ENCODE data around the gene SPTLC2.

The SPTLC2 gene

DNA sequence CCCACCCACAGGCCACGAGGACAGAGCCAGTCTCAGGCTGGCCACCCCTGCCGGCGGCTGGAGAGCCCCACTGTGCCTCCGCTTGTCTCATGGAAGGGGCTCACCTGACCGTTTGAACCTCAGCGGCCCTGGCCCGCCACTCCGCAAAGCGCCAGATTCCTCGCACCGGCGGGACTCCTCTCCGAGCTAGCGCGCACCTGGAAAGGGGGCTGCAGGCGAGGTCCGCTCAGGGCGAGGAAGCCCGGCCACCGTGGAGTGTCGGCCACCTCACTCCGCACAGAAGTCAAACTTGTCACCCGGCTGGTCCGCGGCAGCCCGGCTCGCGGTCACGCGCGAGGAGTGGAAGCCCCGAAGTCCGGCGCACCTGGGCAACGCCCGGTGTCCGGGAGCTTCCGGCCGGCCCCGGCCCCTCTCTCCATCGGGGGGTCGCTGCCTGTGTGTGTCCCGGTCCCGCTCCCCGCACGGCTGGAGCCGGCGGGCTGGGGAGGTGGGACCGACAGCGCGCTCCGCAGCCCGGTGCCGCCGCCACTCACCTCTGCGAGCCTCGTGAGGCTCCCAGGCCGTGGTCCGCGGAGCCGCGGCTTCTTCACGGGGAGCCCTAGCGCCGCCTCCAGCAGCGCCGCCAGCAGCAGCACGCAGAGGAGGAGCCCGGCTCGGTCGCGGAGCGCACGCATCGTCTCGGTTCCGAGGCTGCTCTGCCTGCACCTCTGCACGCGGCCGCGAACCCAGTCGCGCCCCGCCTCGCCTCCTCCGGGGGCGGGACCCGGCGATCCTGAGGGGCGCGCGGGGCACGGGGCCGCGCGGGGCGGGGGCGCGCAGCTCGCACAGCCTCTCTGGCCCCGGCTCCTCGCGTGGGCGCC, 118.1 kb downstream of the SPTLC2 start, which contains the start of gene ISM2:
ISM2 (minus strand) TSS at position 697 of the 860 bp plus-strand sequence; CDS start at position 674, 23 bp downstream.
- peak; percentile 79 for DNase-seq

DNA sequence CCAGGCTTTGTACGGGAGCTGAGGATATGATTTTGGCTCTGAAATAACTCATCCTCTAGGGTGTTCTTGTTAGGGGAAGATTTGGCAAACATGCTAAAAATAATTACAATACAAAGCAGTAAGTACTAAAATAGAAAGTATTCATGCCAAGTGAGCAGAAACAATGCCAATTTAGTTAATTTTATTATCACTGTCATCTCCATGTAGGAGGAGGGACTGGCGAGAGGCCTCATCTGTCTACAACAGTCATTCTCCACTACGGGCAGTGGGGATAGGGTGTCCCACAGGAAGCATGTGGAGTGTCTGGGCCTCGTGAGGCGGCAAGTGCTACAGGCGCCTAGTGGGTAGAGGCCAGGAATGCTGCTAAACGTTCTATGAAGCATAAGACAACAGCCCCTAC, 121.1 kb downstream of the SPTLC2 start:
- DNase-seq, result no peak

DNA sequence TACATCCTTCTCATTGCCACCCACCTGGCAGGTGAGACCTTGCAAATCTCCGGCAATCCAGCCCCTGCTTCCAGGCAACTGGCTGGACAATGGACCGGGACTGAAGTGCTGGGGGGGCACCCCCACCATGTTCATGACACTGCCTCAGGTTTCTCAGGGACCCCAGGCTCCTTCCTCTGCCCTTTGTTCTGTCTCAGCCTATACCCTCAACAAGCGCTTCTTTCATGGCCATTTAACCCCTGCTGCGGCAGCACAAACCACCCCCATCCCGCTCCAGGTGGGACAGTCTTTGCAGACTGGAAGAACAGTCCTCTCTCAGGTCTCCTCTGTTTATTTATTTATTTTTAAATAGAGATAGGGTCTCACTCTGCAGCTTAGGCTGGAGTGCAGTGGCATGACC, 125.4 kb downstream of the SPTLC2 start:
- DNase-seq, result no peak

DNA sequence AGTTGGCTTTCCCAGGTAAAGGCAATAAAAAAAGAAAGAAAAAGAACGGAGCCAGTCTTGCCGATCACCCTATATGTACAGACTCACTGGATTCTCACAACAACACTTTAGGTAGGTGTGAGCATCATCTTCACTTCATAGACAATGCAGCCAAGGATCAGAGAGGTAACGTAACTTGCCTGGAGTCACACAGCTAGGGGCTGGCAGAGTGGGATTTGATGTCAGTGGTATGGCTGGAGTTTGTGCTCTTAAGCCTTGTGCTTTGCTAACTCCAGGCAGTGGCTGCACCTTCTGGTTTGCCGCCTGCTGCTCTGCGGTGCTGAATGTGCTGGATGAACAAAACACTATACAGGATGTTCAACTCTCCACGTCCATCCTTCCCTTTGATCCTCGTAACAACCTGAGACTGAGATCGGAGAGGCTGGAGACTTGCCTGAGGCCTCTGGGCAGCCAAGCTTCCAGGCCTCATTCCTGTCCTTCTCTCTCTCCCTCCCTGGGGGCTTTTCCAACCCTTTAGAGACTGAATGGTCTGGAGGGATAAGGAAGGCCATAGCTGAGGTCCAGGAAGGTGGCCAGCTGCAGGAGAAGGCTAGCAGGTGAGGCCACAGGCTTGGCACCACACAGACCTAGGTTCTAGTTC, 126.0 kb downstream of the SPTLC2 start:
- no peak for DNase-seq

DNA sequence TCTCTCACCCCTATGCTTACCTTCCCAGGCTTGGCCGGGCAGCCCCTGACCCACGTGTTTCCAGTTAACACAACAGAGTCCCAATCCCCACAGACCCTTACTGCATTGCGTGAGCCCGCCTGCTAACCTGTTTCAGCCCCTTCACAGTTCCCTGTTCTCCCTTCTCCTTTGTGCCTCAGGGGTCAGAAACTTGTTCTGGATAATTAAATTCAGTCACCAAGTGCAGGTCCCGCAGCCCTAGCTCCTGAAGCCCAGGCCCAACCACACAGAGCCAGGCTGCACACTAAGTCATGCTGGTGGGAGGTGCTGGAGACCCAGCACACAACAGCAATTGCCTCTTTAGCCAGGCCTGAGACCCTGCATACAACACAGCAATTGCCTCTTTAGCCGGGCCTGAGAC, 127.4 kb downstream of the SPTLC2 start:
- no peak for DNase-seq

DNA sequence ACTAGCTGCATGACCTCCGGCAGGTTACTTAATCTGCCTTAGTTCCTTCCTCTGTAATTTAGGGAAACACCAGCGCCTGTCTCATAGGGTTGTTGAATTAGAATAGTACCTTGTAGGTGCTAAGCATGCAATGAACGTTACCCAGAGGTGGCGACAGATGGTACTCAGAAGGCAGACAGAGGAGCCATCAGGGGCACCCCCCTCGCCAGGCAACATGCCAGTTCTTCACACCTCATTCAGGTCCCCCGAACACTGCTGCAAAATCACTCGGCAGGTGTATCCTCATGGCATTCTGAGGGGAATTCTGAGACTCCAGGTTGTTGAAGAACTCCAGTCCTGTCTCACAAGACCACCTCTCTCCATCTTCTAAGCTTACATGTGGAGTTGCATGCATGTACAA, 127.9 kb downstream of the SPTLC2 start:
- peak; percentile 61 for DNase-seq

DNA sequence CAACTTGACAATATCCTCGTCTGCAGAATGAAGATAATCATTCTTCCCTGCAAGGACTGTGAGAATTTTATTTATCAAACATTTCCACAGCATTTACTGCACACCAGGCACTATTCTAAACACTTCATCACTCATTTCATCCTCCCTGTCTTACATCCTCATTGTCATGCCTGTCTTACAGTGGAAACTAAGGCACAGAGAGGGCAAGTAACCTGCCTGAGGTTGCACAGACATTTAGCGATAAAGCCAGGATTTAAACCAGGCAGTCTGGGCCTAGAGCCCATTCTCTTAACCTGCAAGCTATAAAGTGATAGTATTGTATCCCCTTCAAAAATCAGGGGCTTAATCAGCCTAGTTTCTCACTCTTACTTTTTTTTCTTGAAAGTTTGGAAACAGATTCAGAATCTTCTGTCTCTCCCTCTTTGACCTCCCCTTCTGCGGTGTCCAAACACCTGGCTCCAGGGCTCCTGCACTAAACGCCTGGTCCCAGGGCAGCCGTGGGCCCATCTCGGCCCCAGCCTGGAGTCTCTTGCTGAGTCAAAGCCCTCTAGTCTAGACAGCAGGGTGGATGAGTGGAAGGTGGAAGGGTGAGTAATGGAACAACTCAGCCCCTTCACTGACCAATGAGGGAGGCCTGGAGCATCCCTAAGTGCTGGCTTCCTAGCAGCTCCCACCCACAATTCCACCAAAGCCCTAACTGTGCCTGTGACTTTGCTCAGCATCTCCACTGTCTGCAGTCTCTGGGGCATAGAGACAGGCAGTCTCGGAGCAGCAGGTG, 130.3 kb downstream of the SPTLC2 start:
- DNase-seq, result no peak

DNA sequence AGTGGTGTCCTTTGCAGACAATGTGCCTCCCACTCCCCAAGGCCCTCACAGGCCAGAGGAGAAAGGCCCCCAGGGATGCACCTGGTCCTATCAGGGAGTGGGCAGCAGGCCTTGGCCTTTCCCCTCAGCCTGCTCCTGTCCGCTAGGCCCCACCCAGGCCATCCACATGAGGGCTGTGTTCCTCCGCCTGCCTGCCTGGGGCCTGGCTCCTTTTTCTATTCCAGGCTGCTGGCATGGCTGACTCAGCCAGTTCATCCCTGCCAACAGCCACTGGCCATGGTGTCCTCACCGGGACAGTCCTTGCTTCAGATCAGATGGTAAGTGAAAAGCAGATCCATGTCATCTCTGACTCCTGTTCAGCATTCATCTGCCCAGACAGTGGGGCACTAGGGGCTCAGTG, 131.2 kb downstream of the SPTLC2 start:
- DNase-seq, result no peak

DNA sequence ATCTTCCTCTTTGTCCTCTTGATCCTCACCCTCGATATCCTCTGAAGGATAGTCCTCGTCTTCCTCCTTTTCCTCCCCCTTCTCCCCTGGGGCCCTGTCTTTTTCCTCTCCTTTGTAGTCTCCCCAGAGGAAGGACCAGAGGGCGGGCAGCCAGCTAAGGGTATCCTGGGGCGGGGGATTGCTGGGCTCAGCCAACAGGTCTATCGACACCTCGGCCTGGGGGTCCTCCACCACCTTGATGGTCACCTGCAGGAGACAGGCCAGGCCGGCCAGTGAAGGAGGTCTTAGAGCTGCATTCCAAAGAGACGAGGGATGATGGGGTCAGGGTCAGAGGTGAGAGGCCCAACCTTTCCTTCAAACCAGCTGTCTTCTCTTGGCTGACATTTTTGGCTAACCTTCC, 134.0 kb downstream of the SPTLC2 start:
- DNase-seq, result no peak

DNA sequence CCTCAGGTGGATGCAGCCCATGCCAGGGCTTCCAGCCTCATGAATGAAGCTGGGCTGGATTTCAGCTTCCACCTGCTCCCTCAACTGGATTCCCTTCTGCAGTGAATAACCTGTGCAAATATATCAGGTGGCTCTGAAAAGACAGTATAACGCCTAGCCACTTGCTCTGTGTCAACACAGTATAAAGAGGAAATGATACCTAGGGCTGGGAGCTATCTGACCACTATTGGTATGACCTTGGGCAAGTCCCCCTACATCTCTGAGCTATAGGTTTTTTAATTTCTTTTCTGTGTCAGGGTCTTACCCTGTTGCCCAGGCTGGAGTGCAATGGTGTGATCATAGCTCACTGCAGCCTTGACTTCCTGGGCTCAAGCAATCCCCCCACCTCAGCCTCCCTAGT, 137.6 kb downstream of the SPTLC2 start:
- peak; percentile 19 for DNase-seq

DNA sequence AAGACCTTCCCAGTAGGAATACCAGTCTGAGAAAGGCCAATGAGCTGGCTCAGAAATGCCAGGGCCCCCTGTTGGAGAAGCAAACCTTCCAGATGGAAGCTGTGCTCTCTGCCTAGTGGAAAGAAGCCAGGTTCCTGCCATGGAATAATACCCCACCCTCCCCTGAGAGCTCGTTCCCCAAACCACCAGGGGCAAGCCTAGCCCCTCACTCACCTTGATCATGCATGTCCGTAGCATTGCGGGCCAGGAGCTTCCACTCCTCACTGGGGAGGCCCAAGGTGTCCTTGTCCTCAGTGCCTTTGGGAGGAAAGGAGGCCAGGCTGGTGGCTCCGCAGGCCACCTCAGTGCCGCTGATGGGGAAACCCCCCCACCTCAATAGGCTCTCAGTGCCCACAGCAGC, 138.4 kb downstream of the SPTLC2 start:
- DNase-seq, result no peak

DNA sequence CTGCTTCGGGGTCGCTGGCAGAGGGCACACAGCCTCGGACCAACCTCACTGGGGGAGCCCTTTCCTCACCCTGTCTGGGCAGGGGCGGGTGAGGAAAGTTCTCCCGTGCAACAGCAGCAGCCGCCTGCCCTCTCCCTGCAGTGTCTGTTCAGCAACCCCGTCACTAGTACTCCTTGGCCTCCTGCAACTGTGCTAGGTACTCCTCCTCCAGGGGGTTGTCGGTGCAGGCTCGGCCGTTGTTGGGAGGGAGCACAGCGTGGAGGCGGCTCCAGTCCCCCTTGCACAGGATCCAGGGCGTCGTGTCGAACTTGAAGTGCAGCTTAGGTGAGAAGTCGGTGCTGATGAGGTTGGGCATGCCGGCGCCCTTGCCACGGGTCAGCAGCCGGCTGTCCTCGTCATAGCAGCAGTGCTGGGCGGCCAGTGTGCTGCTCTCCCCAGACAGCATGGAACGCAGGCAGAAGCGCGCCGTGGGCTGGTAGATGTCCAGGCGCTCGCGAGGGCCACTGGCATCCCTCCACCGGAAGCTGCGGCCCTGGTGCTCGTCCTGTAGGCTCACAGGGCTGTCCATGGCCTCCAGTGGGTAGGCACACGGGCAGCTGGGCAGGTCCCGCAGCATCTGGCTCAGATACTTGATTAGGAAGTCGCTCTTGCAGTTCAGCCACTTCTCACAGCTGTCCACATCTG, 140.9 kb downstream of the SPTLC2 start:
- no peak for DNase-seq

DNA sequence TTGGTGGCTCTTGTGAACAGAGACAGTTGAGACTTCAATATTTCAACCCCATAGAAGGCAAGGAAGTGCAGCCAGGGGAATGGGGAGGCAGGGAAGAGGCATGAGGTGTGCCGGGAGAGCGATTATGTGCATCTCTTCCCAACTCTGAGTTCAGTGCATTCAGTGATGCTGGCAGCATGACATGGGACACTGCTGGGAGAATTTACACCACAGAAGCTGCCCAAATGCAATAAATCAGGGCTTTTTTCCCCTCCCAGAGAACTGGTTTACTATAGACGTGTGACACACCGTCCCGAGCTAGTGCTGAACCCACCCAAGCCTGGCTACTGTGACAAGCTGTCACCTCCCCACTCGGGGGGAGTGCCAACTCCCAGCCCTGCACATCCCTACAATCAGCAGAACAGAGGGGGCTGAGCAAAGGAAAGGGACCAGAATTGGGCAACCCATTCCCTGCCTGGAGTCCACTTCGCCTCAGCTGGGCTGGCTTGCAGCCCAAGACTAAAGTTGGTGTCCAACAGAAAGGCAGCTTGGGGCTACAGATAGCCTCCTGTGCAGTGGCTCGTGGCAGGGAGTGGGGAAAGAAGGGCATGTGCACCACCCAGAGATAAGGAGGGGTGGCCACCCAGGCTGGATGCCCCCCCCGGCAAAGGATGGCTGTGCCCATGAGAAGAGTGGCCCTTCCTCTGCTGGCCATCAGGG, 141.8 kb downstream of the SPTLC2 start:
- no peak for DNase-seq

DNA sequence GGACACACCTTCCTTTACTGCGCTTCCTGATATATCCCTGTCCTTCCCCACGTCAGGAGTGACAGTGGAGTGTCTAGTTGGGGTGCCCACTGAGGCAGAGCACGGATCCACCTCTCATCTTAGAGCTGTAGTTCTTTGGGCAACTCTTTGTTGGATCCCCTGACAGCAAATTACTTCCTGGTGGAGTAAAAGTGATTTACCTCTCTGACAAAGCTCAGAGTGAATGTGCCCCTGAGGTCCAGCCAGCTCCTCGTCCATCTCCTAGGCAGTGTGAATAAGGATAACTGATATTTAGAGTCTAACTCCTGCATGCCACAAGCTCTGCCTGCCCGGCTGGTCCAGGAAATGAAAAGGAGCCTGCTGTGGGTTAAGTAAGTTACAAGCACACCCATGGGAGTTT, 142.5 kb downstream of the SPTLC2 start:
- peak; percentile 21 for DNase-seq

DNA sequence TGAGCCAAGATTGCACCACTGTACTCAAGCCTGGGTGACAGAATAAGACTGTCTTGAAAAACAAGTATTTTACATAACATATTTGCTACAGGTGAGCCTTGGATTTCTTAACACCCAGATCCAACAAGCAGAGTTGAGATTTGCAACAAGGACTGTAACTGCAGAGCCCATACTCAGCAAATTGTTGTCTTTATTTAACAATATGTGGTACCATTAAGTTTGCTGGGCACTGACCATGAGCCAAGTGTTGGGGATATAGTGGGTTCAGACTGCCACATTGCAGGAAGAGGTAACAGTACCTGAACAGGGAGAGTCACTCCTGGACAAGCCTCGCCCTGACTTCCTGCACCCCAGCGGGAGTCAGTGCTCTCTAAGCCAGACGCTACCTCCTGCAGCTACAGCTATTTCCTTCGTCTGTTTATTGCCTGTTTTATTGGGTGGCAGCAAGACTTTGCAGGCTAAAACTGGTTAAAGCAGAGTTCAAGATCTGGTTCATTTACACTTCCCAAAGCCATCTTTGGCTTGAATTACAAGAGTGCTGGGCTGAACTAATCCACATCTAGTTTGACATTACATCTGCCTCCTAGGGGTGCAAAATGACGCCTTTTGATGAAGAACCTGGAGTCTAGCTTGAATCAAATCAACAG, 146.1 kb downstream of the SPTLC2 start:
- DNase-seq, result peak; percentile 85

DNA sequence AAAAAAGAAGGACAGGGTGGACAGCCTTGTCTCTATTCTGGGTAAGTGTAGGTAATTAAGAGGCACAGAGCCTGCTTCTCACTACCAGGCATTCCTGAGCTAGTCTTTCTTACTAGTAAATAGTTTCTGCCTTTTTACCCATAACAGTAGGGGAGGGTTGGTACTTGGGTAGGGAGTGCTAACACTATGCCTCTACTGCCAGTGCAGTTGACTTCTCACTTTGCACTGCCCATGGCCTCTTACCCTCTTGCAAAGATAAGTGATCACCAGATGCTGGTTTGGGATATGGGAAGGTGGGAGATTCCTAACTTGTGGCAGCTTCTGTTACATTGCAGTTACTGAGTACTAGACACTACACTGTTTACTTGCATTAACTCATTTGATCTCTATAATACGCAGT, 146.9 kb downstream of the SPTLC2 start:
- peak; percentile 43 for DNase-seq

DNA sequence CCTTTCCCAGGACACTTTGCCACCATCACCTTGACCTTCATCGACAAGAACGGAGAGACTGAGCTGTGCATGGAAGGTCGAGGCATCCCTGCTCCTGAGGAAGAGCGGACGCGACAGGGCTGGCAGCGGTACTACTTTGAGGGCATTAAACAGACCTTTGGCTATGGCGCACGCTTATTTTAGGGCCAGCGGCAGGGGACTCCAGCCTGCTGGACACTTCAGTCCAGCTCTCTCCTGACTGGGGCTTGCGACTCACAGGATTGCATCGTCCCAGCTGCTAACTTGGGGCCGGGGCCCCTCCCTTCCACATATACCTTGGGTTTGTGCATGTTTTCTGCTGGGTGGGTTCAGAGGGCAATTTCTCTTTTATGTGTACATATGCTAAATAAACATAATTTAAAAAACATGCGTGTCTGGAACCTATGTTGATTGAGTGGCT, 147.4 kb downstream of the SPTLC2 start:
- DNase-seq, result peak; percentile 43

DNA sequence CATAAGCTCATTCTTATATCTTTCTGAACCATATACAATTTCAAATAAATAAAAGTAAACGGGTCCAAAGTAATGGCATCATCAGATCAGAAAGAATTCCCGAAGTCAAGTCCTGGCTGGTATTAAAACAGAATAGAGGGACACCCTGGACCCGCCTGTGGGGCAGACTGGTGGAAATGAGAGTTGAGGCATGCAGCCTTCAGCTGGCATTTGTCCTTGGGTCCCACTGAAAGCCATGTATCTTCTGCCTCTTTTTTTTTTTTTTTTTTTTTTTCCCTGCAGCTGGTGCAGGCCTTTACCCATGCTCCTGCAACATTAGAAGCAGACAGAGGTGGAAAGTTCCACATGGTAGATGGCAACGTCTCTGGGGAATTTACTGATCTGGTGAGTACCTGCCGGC, 148.6 kb downstream of the SPTLC2 start:
- DNase-seq, result peak; percentile 28

DNA sequence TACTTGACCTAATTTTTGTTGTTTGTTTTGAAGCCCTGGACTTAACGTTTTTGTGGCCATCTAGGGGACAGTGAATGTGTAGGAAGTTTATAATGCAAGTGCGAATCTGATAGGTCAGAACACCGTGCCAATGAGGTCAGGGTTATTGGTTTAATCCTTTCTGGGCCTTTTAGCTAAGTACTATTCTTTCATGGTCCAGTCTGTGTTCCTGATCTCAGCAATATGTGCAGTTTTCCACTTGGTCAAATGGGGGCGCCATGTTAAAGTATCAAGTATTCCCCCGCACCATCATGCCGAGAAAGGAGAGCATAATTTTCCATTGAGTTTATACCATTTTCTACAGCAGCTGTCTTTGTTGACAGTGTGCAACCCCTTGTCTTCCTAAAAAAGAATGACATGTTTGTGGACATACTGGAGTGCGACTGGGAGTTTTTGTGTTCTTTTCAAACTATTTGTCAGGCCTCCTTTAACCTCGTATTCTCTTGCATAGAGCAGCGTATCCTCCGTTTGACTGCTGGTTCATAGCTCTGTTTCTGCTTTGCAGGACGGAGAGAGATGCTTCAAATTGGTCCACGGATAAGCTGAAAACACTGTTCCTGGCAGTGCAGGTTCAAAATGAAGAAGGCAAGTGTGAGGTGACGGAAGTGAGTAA, 157.2 kb downstream of the SPTLC2 start:
- peak; percentile 81 for DNase-seq

DNA sequence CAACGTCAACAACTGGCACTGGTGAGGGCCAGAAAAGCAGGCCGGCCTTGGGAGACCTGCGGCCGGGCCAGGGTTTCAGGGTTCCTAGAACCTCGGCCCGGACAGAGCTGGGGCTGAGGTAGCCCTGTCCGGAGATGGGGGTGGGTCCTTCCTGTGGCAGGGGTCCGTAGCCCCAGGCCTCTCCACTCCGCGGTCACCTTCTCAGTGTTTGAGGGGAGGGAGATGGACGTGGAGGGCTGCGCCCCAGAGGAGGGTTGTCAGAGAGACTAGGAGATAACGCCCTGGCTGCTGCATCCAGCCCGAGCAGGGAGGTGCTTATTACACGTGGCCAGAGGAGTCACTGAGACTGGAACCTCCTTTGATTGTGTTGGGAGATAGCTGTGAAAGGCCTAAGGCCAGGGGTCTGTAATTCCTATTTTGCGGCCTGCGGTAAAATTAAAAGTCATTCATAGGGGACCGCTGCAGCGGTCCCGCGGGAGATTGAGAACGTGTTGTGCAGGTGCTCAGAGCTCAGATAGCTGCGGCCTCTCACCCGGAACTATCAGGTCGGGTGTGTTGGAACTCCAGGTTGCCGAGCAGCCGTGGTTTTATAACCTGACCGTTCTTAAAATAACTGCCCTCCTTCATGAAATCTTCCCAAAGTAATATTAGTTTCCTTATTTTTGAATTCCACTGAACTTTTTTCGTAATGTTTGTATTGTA, 158.0 kb downstream of the SPTLC2 start:
- peak; percentile 67 for DNase-seq
